Hepatic stellate cell (primary cell): Measurements from ENCODE around the gene F12.

ENCODE experiments used
- DNase-seq: peaks from one replicate; pipeline ENCODE4 v3.0.0; 2011; ENCODE audit warnings: low spot score

Gene F12

DNA sequence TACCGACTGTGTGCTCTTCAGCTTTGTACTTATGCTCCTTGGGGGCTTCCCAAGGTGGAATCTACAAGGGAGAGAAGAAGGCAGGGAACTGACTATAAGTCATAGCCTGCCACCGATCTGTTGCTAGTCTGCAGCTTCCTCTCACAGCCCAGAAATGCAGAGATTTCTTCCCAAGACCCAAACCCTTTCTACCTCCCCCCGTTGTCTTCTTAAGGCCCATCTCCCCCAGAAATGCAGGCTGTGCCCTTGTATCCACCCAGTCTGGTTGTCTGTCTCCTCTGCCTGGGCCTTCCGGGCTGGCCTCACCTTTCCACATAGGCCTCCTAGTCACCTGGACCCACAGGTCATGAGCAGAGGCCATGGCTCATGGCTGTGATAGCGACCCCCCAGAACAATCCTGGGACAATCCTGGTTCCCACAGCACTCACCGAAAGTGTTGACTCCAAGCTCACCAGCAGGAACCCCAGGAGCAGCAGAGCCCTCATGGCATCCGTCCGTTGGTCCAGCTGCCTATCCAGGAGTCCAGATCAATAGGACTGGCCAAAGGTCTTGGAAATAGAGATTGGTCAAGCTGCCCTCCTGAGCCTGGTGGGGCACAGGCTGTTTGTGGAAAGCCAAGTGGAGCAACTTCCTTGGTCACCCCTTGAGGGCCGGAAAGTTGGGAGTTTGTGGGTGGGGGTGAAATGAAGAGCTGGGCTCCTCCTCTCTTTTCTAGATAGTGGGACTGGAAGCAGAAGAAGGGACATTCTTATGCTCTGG is at the start of gene F12:
TSS of gene F12 (minus strand) at position 522 of the 759 bp plus-strand sequence. CDS start at position 485, 37 bp downstream.
- DNase-seq, result no peak

DNA sequence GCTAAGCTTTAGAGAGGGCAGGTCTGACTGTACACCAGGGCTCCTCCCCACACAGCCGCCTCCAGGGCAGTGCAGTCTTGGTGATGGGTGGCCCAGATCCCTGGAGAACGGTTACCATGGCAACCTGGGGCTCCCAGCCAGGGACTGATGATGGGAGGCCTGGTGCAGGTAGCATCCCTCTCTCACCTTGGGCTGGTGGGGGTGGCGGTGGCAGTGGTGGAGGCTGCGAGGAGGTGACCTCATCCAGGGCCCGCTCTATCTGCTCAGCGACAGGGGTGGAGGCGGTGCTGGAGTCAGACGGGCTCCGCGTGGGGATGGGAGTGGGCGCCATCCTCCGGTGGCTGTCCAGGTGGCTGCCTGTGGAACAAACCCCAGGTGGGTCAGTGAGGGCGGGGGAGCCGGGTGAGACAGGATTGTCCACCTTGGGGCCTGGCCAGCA is 49.6 kb upstream of the F12 start:
- DNase-seq, result no peak

DNA sequence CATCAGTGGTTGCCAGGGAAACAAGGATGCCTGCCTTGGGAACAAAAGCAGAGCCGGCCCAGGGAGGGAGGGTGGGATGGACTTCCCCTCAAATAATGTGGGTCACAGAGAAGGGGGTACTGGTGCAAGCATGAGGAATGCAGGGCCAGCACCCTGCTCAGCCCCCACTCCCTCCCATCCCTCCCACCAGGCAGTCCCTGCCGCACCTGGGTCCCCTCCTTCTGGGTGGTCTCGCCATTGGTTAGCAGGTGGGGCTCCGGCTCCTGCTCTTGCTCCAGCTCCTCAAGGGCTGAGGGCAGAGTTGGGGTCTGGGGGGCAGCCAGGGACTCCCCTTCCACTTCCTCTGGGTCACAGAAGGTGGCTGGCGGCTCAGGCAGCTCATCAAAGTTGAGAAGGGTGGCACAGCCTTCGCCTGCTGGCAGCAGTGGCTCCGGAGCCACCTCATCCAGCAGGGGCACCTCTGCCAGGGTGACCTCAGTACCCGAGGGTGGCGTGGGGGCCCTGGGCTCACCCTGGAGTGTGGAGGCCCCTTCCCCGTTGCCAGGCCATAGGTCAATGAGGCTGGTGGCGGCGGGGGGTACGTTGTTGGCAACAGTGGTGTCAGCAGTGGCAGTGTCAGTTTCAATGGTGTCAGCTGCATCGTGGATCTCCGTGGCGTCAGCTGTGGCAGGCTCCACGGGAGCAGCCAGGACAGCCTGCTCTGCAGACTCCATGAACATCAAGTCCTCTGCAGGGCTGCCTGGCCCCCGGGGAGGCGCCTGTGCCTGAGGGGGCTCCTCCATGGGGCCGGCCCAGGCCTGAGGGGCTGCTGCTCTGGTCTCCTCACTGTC is 48.7 kb upstream of the F12 start:
- no peak for DNase-seq

DNA sequence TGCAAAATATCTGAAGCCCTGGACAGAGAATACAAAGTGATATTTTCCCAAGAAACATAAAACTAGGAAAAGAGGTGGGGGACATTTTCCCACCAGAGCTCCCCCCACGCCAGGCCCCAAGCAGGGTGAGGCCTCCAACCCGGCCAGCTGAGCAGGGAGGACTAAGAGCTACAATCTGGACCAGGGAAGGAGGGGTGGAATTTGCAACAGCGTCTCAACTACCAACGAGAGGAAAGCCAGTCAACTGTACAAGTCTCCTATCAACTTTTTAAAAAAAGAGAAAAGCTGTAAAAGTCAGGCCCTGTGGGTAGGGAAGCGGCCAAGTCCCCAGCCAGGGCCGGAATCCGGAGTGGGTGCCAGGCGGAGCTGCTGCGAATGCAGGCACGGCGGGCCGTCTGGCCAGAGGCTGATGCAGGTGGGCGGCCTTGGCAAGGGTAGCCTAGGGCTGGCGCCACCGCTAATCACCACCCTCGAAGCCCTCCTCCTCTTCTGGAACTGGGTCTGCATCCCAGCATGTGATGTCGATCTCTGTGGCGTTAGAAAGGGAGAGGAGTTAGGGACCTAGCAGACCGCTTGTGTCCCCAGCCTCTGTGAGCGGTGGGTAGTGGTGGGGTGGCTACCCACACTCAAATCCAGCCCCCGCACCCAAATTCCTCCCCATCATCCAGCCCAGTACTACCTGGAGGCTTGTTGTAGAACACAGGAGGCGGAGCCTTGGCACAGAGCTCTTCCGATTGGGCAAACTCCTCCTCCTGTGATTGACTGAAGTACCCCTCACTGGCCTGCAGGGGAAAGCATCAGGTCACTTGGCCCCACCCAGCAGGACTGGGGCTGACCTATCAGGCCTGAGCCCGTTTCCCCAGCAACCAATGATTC is 47.9 kb upstream of the F12 start:
- DNase-seq, result peak; percentile 99

DNA sequence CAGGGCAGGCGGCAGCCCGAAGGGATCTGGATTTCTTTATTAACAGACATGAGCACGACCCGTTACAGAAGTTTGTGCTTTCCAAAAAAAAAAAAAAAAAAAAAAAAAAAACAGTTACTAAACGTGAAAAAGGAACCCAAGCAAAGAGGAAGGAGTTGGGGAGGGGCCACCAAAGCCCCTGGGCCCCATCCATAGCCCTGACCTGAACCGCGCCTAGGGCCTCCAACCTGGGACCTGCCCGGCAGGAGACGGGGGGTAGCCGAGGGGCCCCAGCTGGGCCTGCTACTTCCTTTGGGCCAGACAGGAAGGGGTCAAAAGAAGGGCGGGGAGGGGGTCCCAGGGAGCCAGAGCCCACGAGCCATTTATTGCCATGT is 47.2 kb upstream of the F12 start:
- no peak for DNase-seq

DNA sequence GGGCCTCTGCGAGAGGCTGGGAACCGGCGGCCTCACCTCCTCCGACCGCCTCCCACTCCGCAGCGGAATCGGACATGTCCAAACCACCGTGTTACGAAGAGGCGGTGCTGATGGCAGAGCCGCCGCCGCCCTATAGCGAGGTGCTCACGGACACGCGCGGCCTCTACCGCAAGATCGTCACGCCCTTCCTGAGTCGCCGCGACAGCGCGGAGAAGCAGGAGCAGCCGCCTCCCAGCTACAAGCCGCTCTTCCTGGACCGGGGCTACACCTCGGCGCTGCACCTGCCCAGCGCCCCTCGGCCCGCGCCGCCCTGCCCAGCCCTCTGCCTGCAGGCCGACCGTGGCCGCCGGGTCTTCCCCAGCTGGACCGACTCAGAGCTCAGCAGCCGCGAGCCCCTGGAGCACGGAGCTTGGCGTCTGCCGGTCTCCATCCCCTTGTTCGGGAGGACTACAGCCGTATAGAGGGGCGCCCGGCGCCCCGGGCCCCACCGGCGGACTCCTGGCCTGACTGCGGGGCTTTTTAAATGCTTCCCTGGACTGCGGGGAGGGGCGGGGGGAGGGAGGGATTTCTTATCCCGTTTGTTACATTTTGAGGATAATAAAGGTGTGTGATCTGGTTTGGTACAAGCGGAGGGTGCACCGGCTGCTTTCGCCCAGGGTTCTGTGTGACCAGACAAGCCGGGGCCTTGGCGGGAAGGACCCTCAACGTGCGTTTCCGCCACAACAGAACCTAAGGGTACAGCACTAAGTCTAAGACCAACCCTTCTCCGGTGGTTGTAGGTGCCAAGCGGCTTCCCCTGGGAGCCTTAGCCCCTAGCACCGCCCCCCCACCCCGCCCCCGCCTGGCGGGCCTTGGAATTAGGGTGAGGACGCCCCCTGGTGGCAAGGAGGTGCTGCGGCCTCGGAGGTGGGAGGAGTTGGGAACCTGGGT is 46.6 kb upstream of the F12 start:
- DNase-seq, result peak; percentile 98

DNA sequence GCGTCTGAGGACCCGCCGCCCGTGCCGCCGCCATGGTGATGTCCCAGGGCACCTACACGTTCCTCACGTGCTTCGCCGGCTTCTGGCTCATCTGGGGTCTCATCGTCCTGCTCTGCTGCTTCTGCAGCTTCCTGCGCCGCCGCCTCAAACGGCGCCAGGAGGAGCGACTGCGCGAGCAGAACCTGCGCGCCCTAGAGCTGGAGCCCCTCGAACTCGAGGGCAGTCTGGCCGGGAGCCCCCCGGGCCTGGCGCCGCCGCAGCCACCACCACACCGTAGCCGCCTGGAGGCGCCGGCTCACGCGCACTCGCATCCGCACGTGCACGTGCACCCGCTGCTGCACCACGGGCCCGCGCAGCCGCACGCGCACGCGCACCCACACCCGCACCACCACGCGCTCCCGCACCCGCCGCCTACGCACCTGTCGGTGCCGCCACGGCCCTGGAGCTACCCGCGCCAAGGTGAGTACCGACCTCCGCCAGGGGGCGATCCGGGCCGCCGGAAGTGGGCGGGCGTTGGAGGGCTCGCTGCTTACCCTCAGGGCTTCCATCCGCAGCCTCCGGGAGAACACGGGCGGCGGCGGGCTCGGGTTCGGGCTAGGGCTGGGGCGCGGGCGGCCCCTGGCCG is 45.8 kb upstream of the F12 start:
- DNase-seq, result peak; percentile 78

DNA sequence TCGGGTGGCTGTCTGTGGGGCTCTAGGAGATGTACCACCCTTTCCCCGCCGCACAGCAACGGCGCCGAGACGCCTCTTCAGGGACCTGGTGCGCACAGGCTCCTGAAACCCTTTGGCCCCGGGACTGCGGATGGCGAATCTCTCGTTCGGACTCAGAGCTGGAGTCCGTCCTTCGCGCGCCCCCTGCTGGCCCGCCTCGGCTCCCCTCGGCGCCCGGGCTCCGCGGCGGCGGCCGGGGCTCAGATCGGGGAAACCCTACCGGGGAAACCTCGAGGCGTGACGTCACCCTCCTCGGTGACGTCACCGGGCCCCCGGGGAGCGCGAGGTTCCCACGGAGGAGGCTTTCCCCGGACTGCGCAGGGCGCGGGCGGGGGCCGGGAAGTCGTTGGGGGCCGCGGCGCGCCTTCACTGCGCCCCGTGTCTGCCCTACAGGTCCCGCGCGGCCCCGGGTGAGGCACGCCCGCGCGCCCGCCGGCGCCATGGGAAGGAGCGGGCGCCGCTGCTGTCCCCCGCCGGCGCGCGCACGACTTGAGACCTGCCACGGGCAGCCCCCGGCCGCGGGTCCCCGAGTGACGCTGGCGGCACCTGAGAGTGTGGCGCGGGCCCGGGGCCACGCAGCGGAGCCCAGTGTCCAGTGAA is 45.2 kb upstream of the F12 start:
- DNase-seq, result peak; percentile 99

DNA sequence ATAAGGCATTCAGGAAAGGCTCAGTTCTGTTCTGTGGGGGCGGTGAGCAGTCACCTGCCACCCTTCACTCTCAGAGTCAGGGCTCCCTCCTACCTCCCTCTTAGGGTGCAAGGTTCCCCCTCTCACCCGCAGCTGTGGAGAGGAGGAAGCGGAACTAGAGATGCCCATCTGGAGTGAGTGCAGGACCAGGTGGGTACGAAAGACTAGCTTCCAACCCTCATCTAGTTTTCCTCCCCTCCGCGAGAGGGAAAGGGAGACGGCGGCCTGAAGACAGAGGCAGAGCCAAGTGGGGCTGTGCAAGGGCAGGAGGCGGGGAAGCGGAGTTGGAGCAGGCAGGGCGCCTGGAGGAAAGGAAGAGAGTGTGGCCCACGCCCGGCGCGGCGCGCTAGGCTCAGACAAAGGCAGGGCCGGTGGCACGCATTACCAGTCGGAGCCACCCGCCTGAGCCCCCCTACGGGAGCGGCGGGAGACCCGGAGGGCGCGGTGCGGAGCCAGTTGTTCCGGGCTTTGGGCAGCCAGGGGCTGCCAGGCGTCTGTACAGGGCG is 44.6 kb upstream of the F12 start:
- DNase-seq, result no peak

DNA sequence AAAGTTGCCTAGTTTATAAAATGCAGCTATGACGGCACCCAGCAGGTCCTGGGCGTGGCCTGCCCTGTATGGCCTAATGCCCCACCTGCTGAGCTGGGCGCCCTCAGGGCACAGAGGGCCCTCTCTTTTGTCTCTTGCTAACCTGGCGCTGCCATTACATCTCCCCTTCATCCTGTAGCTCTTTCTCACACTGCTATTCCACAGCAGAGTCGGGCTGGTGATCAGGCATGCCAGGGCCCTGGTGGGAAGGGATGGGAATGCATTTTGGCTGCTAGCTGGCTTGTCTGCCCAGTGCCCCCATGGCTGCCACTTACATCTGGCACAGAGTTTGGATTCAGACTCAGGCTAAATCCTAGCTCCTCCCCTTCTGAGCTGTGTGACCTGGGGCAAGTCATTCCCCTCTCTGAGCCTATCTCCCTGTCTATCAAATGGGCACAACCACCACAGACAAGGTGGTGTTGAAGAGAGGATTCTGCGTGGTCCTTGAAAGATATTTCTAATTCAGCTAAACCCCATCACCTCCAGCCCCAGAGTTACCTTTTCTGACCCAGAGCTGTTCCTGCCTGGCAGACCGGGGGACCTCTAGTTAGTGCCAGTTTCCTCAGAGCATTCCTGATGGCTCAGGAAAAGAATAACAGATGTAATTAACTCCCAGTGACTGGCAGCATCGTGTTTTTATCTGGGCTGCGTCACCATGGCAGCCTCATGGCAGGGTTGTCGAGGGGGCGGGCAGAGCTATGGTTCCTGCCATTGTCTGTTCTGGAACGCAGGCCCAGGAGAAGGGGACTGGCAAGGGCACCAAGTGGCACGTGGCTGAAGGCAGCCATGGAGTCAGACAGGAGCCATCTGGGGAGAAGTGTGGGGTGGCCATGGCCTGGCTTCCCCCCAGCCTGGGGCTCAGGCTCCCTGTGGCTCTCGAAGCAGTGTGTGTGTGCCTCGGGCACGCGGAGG is 43.6 kb upstream of the F12 start:
- no peak for DNase-seq

DNA sequence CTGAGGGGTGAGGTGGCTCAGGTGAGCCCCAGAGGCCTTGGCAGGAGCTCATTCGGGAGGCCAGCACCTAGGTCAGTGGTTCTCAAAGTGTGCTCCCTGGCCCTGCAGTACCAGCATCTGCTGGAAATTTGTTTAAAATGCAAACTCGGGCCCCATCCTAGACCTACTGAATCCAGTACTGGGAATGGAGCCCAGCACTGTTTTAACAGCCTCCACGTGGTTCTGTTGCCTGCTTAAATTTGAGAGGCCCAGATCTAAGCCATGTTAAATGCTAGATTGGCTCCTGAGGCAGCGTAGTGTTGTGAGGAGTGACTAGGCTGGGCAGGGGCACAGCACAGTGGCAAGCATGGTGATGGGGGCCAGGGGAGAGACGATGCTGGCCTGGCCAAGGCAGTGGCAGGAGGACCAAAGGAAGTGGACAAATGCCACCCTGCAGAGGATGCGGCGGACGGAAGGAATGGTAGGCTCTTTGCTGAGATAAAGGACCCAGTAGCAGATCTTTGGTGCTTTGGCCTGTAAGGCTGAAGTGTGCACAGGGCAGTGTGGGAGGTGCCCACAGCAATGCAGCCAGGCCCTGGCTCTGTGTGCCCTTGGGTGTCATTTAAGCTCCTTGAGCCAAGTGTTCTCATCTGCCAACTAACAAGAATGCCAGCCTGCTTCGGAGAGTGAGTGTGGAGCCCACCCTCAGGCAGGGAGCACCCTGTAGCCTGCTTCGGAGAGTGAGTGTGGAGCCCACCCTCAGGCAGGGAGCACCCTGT is 41.5 kb upstream of the F12 start:
- no peak for DNase-seq

DNA sequence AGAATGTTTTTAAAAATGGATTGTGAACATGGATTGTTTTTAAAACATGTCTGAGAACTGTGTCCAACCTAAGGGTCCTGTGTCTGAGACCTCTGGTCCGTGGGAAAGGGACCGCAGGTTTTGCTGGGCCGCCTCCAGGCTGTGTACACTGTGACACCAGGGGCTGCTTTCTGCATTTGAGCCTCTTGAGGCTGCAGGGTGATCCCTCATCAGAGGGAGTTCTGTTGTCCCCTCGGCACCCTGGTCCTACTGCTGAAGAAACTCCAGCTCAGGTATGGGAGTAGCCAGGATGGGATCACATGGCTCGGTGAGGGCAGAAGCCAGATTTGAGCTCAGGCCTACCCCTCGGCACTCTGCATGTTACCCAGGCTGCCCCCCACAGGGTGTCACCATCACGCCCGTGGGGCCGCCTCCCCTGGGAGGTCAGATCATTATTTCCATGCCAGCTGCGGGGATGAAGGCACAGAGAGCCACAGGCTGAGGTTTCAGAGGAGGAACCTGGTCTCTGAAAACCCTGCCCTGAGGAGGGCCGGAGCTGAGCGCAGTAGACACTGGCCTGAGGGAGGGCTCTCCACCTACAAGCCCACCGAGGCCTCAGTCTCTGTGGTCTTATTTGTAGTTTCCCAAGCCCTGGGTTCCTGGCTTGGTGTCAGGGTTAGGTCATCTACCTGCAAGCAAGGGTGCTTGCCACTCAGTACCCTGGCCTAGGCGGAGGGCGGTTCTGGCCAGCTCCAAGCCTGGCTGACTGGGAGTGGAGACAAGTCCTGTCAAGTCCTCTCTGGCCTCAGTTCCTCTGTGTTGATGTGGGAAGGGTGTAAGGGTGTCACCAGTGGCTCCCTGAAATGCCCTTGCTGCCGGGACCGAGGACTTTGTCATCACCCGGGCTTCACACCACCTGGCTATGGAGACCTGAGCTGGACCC is 40.0 kb upstream of the F12 start:
- DNase-seq, result no peak

DNA sequence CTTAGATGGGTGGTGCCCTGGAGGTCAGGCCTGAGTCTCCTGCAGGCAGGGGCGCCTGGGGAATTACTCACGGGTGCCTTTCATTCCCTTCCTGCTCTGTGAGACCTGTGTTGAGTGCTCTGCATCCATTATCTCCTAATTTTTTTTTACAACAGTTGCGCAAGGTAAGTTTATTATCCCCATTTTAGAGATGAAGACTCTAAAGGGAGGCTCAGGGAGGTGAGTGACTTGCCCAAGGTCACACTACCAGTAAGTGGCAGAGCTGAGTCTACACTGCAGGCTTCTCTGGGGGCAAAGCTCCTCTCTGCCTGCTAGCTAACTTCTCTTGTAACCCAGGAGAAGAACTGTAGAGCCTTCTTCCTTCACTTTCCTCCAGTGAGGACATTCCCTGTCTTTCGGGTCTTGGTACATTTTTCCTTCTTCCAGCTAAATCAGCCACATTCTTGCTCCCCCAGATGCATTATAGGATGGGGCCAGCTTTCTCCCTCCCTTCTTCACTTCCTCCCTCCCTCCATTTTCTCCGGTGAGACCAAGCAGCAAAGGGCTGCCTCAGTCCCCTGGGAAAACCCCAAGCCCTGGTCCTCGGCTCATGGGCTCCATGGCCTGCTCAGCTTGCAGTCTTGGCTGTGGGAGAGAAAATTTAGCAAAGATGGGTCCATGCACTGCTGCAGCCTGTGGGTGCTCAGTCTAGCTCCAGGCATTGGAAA is 39.0 kb upstream of the F12 start:
- no peak for DNase-seq

DNA sequence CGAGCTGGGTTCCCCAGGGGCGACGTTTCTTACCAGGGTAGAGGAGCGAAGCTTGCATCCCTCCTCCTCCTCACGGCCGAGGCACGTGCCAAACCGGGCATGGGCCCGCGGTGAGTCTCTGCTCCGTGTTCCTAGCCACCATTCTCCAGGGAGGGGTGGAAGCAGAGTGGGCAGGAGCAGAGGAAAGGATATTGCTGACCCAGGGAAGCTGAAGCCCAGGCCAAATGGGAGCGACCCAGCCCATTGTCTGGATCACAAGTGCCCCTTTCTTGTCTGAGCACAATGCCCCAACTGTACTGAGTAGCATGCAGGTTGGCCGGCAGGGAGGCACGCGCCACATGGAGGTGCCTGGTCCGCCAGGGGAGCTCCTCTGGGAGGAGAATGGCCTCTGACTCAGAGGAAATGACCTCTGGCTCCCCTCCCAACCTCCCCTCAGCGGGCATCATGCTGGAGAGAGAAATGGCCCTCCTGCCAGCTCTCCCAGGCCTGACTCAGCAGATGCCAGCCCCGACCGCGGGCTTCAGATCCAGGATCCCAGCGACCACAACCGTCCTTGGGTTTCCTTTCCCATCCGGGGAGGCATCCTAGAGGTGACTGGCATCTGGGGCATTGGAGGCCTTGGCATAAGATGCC is 38.4 kb upstream of the F12 start:
- DNase-seq, result peak; percentile 72

DNA sequence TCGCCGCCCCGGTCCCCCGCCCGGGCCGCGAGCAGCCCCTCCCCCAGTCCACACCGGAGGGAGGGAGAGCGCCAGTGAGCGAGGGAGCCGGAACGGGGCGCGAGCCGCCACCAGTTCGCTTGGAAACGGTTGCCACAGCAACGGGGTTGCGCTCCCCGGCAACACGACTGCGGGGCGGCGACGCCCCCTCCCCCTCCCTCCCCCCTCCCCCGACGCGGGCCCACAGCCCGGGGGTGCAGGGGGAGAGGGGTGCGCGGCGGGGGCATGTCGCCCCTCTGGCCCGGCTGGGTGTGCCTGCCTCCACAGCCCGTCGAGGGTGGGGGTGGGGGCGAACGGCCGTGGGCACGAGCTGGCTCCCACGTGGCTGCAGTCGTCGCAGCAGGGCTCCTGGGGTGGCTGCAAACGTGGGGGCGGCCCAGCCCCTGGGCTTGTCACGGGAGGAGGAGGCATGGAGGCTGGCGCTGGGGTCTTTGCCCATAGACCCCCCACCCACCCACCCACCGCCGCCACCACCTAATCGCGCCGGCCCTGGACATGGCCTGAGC is 37.8 kb upstream of the F12 start:
- DNase-seq, result peak; percentile 70
